Stimulated activated CD8-positive, alpha-beta memory T cell treated with anti-CD3 and anti-CD28 coated beads, Interleukin-7, amount 100 ng/mL, for 24 hours (primary cell): ENCODE data around the gene NUFIP2.
"Not testable (repeated sequence)": the region's sequence is repeated elsewhere in the genome, so short reads cannot be mapped to it uniquely, and the experiment has no call there.

Experiments used
- DNase-seq: peaks from one replicate; pipeline ENCODE4 v3.0.0-alpha.2; 2020; ENCODE audit warnings: low read depth

NUFIP2 gene

DNA sequence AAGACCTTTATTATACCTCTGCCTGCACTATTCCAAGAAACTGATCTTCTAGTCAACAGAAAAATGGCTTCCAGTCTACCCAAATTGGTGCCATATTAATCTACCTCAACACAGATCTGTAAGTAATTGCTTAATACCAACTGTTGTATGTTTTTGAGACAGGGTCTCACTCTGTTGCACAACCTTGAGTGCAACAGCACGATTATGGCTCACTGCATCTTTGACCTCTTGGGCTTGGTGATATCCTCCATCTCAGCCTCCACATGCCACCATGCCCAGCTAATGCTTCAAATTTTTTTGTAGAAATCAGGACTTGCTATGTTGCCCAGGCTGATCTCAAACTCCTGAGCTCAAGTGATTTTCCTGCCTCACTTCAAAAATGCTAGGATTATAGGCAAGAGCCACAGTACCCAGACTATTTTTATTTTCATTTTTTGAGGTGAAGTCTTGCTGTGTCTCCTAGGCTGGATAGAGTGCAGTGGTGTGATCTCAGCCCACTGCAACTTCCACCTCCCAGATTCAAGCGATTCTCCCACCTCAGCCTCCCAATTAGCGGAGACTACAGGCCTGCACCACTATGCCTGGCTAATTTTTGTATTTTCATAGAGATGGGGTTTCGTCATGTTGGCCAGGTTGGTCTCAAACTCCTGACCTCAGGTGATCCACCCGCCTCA is 14.4 kb downstream of the NUFIP2 start:
- no peak for DNase-seq

DNA sequence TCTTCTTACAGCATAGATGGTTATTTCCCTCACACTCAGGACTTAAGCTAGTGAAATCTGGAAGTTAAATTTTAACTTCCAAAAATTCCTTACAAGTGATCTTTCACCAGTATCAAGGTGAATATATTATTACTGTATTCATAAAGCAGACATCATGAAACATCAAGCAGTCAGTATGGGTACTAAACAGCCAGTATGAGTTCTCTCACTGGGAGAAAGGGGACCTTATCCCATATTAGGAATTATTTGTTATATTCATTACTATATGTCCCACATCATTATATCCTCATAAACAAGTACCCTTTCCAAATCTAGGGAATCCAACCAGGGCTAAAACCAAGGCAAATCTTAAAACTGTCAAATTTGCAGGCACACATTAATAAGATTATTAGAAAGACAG is 15.3 kb downstream of the NUFIP2 start:
- DNase-seq = no peak

DNA sequence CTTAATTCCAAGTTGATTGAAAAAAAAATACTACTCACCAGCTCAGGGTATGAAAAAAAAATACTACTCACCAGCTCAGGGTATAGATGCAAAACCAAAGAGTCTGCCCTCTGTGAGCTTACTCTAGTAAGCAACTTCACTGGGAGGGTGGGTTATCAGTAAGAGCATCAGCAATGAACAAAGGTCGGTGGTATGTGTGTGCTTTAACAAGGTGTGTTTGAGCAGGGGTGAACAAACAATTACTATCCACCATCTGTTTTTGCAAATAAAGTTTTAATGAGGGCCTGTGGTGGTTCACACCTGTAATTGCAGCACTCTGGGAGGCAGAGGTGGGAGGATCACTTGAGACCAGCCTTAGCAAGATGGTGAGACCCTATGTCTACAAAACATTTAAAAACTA is 20.0 kb downstream of the NUFIP2 start:
- DNase-seq = no peak

DNA sequence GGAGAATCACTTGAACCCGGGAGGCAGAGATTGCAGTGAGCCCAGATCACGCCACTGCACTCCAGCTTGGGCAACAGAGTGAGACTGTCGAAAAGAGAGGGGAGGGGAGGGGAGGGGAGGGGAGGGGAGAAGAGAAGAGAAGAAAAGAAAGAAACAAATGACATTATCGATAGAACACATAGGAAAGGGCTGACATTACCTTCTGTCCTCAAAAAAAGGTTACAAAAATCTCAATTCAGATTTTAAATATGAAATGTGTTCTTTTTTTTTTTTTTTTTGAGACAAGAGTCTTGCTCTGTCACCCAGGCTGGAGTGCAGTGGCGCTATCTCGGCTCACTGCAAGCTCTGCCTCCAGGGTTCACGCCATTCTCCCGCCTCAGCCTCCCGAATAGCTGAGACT is 22.0 kb downstream of the NUFIP2 start:
- DNase-seq = not testable (repeated sequence)

DNA sequence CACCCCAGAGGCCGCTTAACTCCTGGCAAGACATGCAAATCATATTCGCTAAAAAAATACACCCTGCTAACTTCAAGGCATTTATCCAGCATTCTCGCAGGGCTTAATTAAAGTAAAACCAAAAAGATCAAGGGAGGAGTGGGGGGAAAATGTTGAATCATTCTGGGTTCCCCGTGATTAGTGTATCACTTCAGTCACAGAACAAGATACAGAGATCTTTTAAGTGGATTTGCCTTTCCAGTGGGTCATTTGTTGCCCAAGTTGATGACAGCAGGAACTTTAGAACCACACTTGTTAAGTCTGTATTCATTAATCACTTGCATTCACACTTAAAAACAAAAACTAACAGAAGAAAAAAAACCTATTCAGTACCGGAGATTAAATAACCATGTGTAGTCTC is 30.0 kb downstream of the NUFIP2 start:
- DNase-seq = no peak

DNA sequence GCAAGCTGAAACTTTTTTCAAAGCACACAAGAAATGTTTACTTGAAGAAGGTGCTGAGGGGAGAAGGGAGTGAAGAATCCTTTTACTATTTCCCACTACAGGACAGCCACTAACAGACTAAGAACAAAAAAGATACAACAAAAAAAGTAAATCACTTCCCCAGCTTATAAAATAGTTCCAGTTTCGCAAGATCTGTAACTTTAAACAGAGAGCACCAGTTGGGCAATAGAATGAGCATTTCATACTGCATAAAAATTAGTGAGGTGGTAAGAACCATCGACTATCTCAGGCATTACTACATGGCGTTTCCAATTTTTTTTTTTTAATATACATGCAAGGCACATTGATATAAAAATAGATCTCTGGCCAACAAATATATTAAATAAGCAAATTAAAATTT is 36.2 kb downstream of the NUFIP2 start:
- DNase-seq = no peak

DNA sequence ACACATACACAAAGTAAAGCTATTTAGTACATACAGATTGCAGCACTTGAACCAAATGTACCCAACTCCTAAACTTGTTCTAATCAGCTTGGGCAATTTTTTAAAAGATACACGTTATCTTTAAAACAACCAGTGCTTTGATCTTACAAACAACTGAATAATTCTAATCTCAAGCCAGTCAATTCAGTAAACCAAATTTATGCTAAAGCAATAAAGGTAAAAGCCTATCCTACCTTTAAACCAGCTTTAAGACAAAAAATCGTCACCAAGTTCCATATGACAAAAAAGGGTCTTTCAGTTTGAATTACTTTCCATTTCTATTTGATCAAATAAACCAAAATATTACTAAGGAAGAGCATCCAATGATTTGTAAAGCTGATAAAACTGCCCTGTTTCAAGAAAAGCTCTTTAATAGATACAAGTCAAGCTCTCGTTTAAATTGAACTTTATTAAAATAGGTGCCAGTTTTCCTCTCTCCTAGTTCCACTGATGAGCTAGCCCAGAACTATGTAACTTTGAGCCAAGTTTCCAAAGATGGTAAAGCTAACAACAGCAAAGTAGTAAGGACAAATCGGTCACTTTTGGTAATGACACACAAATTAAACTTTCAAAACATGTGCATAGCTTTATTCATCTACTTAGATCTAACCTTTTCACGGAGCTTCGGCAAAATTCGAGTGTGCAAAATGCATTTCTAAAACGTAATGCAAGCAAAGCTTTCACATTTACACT is 37.0 kb downstream of the NUFIP2 start:
- no peak for DNase-seq

DNA sequence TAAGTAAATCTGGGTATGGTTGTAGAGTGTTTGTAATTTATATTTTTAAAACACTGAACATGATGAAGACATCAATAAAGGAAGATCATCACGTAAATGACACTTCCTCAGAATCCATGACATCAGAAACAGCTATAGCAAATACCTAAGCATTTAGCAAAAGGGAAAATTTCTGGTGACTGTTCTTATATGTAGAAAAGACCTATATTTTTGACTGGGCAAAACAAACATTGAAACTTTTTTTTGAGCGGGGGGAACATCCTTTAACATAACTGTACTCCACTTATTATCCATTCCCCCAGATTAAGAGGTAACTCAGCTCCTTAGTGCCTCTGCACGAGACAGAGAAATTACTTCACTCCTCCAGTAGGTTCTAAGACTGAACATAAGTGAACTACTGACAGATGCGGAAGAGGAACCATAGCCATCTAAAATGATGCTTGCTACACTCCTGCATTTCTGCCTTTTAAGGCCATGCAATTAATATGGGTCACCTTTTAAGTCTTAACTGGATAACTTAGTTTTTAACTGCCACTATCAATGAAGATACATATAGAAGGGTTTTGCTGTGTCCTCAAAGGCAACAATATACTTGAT is 37.9 kb downstream of the NUFIP2 start:
- DNase-seq = no peak

DNA sequence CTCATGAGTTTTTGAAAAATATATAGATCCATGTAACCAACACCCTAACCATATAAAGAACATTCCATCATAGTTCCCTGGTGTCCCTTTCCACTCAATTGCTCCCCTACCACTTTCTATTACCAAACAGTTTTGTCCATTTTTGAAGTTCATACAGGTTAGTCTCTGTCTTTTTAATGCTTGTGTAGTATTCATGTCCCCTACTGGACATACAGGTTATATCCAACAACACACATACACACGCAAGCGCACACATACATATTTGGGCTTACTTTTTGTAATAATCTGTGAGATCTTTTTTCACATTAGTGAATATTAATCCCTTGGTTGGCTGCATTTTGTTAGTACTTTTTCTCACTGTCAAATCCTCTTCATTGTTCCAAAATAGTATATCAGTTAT is 40.9 kb downstream of the NUFIP2 start:
- no peak for DNase-seq

DNA sequence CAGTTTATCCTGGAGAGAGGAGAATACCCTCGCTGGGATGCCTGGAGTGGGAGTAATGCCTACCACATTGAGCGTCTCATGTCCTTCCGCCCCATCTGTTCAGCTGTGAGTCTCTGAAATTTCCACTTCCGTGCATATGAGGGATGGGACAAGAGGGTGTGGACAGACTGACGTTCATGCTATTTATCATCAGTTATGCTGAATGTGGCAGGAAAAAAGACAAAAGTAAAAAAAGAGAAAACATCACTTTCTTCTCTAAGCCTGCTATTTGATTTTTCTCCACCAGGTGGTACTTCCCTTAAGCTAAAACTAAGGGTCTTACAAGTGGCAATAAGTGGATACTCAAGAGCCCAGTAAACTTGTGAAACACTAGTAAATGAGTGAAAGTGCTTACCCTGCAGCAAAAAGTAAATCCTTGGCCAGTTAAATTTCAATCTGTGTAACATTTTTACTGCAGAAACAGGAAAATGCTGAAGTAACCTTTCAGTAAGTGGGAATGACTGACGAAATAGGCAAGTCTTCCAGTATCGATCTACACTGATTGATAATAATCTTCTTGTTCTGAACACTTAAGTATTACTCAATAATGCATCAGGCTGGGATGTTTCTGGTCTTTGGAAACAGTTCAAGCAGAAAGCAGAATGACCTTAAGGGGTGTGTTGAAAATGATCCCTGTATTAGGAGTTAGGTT is 41.7 kb downstream of the NUFIP2 start:
- DNase-seq = no peak

DNA sequence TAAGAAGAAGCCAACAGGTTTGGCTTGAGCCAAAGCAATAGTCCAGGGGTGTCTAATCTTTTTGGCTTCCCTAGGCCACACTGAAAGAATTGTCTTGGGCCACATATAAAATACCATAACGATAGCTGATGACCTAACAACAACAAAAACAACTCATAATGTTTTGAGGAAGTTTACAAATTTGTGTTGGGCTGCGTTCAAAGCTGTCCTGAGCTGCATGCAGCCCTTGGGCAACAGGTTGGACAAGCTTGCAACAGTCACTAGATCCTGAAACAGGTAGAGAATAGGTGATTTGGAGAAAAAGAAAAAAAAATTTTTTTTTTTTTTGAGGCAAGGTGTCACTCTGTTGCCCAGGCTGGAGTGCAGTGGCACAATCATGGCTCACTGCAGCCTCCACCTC is 42.8 kb downstream of the NUFIP2 start:
- DNase-seq = no peak

DNA sequence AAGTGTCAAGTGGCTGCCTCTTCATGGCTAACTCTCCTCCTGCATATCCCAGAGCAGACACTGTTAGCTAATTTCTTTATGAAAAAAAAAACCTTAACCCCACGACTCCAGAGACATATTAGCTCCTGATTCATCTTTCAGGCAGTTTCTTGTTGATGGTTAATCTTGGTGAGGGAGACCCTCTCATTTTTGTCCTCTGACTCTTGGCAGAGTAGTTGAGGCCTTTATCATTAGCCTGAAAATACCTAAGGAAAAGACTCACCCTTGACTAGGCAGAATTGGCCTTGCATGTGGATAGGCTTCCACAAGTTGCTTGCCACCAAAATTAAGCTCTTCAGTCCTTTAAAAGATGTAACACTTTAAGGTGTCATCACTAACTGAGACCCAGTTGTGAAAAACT is 43.3 kb downstream of the NUFIP2 start:
- DNase-seq = no peak

DNA sequence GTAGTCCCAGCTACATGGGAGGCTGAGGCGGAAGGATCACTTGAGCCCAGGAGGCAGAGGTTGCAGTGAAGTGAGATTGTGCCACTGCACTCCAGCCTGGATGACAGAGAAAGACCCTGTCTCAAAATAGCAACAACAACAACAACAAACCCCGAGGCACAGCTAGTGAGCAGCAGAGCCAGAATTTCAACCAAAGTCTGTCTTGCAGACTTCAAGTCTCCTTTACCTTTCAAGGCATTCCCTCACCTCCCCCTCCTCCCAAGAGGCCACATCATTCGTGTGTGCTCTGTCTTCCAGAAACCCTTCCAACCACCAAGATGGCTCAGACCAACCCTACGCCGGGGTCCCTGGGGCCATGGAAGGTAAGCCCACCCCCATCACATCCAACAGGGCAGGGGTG is 45.1 kb downstream of the NUFIP2 start:
- no peak for DNase-seq

DNA sequence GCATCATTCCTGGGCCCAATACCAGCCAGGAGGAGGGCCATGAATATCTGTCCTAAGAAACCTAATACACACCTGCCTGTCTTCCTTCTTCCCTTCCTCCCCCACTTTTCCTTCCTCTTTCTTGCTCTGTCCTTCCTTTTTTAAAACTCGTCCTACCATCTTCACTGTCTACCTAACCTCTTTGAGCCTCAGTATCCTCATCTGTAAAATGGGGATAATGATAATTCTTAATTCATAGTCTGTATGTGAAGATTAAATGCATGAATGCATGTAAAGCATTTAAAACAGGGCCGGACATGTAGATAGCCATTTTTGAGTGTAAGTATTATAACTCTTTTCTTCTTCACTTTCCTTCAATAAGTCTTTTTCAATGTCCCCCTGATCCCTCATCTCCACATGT is 46.7 kb downstream of the NUFIP2 start:
- no peak for DNase-seq

DNA sequence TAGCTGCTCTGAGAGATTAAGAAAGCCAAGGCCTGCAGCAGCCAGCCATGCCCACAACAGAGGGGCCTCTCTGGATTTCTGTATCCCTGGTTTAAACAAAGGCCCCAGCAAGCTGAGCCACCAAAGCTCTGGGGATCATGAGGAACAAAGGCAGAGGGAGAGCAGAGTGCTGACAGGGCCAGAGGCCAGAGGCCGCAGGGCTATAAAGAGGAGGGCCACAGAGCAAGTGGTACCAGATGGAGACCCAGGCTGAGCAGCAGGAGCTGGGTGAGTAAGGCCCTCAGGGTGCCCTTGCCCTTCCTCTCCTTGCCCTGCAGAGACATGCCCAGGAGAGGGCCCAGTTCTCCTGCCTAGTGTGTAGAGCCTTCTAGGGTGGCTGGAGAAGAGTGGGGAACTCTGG is 47.3 kb downstream of the NUFIP2 start, which contains the start of gene CRYBA1:
TSS of gene CRYBA1 (plus strand) at position 232 of the 400 bp plus-strand sequence. CDS start at position 237, 5 bp downstream.
- DNase-seq = no peak

DNA sequence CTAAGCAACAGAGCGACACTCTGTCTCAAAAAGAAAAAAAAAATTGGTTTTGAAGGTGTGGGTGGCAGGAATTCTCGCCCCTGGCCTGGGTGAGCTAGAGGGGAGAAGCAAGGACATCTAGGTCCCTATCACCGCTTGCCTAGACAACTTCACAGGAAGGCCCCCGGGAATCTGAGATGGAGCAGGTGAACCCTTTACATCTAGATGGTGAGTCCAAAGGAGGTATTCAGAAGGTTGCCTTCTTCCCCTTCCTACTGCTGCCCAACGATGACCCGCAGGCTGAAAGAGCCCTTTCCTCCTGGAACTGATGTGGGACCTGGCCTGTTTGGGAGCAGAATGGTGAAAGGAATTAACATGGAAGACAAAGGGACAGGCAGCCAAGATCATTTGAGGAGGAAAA is 48.5 kb downstream of the NUFIP2 start:
- DNase-seq = no peak

DNA sequence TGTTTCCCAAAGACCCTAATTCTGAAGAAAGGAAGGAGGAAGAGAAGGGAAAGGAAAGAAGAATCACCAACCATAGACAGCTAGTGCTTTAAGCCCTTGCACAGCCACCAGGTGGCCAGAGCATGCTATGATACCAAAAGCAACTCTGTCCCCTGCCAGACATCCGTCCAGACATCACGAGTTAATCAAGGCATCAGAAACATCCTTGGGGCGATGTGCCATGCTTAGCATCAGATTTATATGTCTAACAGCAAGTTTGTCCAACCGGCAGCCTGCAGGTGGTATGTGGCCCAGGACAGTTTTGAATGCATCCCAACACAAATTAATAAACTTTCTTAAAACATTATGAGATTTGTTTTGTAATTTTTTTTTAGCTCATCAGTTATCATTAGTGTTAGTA is 50.2 kb downstream of the NUFIP2 start:
- DNase-seq = no peak

DNA sequence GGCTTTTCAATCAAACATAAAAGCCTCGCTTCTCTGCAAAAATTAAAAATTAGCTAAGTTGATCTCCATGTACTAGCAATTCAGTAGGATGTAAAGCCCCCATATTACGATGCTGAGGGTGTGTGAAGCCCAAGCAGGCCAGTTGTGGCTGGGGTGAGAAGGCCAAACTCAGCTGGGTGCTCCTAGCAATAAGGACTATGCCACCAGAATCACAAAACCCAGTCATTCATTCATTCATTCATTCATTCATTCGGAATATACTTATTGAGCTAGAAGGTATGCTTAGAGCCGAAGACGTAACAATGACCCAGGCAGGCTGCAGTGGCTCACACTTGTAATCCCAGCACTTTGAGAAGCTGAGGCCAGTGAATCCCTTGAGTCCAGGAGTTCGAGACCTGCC is 51.2 kb downstream of the NUFIP2 start:
- DNase-seq = no peak

DNA sequence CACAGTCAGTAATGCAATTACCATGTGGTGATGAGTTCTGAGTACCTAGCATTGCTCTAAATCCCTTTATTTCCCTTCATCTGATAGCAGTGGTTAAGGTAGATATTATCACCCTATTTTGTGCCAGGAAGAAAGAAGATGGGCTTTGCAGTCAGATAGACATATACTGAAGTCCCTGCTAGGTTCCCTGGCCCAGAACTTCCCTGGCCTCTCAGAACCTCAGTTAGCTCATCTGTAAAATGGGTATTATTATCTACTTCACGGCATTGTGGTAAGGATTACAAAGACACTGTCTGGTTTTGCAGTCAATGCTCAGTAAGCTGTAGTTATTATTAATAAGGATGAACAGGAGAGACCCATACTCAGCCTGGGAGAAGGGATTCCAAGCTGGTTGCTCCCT is 51.9 kb downstream of the NUFIP2 start:
- no peak for DNase-seq

DNA sequence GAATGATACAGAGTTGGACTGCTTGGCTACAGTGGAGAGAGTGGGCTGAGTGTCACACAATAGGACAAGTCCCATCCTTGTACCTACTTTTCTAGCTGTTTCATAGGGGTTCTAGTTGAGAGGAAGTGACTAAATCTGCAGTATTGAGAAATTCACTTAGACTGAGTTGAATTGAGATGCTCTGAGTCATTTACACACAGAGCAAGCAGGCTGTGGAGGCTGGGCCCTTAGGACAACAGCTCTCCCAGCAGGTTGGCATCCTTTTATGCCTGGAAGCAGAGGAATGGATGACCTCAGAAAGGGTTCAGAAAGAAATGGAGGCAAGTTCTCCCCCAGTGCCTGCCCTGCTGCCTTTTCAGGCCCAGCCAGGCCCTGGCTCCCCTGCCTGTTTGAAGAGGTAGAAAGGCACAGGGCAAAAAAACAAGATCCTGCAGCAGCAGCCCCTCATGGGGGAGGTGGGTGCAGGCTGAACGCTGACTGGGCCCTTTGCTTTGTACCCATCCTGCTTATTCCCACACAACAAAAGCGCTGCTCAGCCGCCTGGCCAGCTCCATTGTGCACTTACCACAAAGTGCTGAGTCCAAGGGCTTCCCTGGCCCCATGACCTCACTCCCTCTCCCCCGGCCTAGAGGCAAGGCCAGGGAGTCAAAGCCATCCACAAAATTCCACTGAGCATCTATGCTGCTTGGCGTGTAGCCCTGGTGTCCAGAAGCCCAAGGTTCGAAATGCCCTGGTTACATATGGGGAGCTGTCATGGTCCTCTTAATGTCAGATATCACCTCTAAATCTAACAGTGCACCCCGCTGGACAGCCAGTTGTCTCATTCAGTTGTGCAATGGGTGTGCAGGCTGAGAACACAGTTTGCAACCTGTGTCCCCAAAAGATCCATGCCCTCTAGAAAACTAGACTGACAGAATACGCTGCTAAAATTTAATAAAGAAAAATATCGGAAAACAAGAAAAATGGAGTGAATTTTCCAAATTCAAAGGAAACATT is 52.7 kb downstream of the NUFIP2 start:
- DNase-seq = no peak

DNA sequence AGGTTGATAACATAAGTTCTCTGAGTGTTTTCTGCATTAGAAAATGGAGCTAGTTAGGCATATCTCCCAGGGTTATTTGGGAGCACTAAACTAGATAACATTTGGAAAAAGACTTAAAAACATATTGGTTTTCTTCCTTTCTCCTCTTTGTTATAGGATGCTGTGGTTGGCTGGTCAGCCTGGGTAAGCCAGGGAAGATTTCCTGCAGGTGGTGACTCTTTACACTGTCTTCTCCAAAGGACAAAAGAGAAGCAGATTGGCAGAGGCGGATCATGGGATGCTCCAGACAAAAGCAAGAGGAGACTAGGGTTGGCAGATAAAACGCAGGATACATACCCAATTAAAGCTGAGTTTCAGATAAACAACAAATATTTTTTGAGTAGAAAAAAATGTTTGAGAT is 53.5 kb downstream of the NUFIP2 start:
- no peak for DNase-seq
